GM12873 (cell line): ENCODE data around the gene SIRT3.

Experiments
- TF ChIP-seq, protein P1 (sequence below): IDR thresholded peaks from 2 replicates; pipeline ENCODE4 v1.5.1; 2012; ENCODE audit warnings: low read depth, mild to moderate bottlenecking, moderate library complexity, low read length, control low read depth; ENCODE audit not compliant: insufficient read depth; ENCODE audit errors: missing control alignments

SIRT3 gene

DNA sequence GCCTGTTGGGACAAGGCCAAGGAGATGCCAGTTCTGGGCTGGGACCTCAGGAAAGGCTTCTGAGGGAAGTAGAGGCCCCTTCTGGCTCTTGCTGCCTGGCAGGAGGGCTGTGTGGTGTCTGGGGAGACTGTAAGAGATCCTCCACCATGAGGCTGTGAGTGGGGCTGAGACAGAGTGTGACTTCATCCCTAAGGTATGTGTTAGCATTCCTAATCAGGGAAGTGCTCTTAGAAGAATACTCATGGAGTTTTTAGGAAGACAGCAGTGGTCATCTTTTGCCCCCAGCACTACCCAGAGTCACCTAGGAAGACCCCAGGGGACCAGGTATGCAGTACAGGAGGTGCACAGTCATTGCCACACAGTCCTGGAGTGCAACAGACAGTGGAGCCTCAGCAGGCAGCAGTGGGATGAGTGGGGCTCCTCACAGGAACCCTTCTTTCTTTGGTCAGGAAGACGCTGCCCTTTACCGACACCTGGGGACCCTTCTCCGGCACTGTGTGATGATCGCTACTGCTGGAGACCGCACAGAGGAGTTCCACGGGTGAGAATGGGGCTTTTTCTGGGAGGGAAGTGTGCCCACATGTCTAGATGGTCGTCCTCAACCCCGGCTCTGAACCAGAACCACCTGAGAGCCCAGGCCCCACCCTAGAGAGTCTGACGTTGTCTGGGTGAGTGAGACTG is 25.9 kb downstream of the SIRT3 start:
- TF ChIP-seq, protein P1, sequence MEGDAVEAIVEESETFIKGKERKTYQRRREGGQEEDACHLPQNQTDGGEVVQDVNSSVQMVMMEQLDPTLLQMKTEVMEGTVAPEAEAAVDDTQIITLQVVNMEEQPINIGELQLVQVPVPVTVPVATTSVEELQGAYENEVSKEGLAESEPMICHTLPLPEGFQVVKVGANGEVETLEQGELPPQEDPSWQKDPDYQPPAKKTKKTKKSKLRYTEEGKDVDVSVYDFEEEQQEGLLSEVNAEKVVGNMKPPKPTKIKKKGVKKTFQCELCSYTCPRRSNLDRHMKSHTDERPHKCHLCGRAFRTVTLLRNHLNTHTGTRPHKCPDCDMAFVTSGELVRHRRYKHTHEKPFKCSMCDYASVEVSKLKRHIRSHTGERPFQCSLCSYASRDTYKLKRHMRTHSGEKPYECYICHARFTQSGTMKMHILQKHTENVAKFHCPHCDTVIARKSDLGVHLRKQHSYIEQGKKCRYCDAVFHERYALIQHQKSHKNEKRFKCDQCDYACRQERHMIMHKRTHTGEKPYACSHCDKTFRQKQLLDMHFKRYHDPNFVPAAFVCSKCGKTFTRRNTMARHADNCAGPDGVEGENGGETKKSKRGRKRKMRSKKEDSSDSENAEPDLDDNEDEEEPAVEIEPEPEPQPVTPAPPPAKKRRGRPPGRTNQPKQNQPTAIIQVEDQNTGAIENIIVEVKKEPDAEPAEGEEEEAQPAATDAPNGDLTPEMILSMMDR, result no peak

DNA sequence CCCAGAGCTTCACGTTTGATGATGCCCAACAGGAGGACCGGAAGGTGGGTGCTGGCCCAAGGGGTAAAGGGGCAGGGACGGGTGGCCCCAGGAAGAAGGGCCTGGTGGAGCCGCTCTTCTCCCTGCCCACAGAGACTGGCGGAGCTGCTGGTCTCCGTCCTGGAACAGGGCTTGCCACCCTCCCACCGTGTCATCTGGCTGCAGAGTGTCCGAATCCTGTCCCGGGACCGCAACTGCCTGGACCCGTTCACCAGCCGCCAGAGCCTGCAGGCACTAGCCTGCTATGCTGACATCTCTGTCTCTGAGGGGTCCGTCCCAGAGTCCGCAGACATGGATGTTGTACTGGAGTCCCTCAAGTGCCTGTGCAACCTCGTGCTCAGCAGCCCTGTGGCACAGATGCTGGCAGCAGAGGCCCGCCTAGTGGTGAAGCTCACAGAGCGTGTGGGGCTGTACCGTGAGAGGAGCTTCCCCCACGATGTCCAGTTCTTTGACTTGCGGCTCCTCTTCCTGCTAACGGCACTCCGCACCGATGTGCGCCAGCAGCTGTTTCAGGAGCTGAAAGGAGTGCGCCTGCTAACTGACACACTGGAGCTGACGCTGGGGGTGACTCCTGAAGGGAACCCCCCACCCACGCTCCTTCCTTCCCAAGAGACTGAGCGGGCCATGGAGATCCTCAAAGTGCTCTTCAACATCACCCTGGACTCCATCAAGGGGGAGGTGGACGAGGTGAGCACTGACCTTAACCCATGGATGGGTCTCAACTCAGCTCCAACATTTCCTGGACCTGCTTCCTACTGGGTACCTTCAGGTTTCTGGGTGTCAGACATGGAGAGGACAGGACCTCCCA is 26.6 kb downstream of the SIRT3 start:
- TF ChIP-seq, protein P1, result no peak

DNA sequence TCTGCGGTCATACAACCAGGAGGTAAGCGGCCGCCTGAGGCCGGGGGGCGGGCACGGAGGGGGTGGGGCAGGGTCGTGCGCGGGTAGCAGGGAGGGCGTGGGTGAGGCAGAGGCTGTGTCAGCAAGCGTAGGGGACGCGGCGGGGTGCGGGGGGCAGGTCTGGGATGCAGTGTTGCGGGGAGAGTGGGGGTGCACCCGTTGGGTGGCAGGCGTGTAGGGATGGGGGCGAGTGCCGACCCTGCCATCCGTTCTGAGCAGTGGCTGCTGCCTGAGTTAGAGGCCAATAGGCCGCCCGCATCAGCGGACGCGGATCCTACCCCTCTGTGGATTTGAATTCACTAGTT is 27.3 kb downstream of the SIRT3 start:
- TF ChIP-seq, protein P1, result no peak

DNA sequence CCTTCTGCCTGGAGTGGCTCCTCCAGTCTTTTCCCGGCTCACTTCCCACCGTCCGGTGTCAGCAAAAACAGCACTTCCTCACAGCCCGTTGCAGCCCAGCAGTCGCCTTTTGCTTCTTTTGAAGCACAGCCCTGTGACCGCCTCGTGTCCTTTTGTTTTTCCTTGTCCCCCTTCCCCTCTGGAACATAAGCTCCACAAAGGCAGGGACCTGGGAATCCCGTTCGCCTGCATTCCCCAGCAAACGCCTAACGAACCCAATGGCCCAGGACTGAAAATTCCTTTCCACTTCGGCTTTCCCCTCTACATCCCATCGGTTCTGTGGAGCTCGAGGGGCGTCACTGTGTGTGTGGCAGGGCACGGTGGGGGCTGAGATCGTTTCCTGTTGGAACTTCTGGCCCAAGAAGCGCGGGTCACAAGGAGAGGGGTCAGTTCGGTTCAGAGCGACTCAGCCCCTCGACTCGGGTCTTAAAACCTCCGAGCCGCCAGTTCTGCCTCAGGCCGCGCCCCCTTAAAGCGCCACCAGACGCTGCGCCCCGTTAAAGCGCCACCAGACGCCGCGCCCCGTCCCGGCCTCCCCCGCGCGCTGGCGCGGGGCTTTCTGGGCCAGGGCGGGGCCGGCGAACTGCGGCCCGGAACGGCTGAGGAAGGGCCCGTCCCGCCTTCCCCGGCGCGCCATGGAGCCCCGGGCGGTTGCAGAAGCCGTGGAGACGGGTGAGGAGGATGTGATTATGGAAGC is 27.8 kb downstream of the SIRT3 start:
- TF ChIP-seq, protein P1, result no peak

DNA sequence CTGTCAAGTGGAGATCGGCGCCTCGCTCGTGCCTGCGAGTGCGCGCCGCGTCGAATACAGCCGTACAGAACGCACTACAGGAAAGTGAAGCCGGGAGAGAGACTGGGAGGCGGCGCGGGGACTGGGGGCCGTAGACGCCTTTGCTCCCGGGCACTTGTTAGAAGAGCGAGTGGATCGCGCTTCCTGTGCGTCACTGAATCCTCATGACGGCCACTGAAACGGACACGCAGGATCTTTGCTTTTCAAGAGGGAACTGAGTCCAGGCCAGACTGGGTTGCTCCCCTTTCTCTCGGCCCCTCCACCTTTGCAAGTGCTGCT is 28.3 kb downstream of the SIRT3 start:
- TF ChIP-seq, protein P1, result no peak

DNA sequence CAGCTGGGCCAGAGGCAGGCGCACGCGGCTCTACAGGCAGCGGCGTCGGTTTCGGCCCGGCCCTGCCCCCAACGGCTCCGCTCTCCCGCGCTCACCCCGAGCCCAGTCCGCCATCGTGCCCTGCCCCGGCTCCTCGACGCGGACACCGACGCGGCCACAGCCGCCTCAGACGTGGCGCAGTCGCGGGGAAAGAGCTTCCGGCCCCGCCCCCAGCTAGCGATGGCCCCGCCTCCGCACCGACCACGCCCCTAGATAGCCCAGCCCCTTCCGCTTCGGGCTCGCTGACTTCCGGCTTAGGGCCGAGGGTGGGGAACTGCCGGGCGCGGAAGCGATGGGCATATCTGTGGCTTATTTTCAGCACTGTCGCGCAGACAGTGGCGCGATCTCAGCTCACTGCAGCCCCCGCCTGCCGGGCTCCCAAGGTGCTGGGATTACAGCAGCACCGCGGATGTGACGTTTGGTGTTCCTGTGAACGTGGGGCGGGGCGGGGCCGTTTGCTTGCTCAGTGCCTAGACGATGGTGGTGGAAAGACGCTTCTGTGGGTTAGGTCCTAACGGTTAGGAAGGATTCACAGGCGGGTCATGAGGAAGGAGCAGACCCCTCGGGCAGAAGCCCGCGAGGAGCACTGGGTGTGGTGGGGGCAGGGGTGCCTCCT is 28.8 kb downstream of the SIRT3 start, which contains the start of the genes BET1L and RIC8A:
Gene BET1L, minus strand, starts transcription at position 192 of the 655 bp plus-strand sequence. Its CDS starts 78 bp downstream, at position 114.
Gene RIC8A, plus strand, starts transcription at position 501 of the 655 bp plus-strand sequence. CDS start 1,147 bp downstream, outside the sequence.
- TF ChIP-seq, protein P1, result no peak
